ENCODE measurements around the gene TBC1D4.

DNA sequence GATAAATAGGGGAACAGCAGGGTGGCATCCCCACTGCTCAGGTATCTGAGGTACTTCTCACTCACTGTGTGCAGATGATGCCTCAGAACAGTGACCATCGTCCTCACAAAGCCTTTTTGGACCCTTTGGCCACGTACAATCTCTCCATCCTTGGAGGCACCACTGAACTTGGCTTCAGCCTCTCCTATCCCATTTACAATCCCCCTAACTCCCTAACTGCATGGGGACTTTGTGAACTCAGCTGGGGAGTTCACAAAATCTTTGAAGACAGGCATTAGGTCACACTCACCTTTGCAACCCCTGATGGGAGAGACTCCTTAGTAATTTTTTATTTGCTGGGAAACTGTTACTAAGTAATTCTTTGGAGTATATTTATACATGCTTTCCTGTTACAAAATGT lies 60.8 kb downstream of the TBC1D4 start:
- TF ChIP-seq, protein P1, sequence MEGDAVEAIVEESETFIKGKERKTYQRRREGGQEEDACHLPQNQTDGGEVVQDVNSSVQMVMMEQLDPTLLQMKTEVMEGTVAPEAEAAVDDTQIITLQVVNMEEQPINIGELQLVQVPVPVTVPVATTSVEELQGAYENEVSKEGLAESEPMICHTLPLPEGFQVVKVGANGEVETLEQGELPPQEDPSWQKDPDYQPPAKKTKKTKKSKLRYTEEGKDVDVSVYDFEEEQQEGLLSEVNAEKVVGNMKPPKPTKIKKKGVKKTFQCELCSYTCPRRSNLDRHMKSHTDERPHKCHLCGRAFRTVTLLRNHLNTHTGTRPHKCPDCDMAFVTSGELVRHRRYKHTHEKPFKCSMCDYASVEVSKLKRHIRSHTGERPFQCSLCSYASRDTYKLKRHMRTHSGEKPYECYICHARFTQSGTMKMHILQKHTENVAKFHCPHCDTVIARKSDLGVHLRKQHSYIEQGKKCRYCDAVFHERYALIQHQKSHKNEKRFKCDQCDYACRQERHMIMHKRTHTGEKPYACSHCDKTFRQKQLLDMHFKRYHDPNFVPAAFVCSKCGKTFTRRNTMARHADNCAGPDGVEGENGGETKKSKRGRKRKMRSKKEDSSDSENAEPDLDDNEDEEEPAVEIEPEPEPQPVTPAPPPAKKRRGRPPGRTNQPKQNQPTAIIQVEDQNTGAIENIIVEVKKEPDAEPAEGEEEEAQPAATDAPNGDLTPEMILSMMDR (IDR thresholded peaks at IDR 0.05; ENCODE audit: low read length), result no peak
- TF ChIP-seq EZH2phosphoT487 (IDR thresholded peaks at IDR 0.05; ENCODE audit: low read length), result no peak
- no peak for TF ChIP-seq EZH2 (optimal IDR thresholded peaks at IDR 0.05; ENCODE audit: low read depth, low read length)
